Epithelial cell of esophagus (primary cell): ENCODE measurements around the gene CRIM1.

Source experiments
- DNase-seq: peaks from one replicate; pipeline ENCODE4 v3.0.0; 2010; ENCODE audit warnings: low read depth
- H3K4me3 ChIP-seq: 2 replicates; pipeline ENCODE4 v1.5.1; 2011; ENCODE audit warnings: mild to moderate bottlenecking, low read length, control low read depth
- TF ChIP-seq, protein P1 (sequence below): IDR thresholded peaks from 2 replicates; pipeline ENCODE4 v1.5.1; 2011; ENCODE audit warnings: low read depth, mild to moderate bottlenecking, low read length, control low read depth, inconsistent platforms; ENCODE audit not compliant: insufficient read depth; ENCODE audit errors: missing control alignments

CRIM1 gene

DNA sequence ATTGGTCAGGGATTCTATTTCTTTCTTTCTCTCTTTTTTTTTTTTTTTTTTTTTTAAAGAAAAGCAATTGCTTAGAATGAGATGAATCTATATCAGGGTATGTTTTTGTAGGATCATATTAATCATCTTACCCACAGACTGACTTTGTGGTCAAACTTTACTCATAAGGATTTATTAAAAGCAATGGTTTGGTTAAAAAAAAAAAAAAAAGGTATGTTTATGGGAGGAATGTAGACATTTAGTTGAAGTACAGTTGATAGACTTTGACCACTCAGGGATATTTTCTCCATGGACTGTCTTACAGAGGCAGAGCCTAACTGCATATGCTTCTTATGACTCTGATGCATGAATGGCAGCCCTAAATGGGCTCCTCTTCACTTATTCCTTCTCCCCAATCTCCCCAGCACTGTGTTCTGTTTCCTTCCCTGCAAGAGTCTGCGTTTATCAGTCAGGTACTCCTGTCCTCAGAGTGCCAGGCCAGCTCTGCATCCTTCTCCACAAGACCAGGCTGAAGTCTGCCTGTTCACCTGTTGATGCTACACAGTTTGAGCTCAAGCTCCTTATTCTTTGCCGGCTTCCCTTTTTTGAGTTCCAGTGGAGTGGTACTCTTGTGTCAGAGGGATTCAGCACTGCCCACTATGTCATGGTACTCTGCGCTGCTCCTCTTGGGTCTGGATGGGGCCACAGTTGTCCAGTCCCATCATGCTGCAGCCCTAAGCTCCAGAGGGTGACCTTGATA, 24.3 kb downstream of the CRIM1 start:
- TF ChIP-seq, protein P1, sequence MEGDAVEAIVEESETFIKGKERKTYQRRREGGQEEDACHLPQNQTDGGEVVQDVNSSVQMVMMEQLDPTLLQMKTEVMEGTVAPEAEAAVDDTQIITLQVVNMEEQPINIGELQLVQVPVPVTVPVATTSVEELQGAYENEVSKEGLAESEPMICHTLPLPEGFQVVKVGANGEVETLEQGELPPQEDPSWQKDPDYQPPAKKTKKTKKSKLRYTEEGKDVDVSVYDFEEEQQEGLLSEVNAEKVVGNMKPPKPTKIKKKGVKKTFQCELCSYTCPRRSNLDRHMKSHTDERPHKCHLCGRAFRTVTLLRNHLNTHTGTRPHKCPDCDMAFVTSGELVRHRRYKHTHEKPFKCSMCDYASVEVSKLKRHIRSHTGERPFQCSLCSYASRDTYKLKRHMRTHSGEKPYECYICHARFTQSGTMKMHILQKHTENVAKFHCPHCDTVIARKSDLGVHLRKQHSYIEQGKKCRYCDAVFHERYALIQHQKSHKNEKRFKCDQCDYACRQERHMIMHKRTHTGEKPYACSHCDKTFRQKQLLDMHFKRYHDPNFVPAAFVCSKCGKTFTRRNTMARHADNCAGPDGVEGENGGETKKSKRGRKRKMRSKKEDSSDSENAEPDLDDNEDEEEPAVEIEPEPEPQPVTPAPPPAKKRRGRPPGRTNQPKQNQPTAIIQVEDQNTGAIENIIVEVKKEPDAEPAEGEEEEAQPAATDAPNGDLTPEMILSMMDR = no peak
- H3K4me3 ChIP-seq = no peak overlapping the region
- DNase-seq = no peak

DNA sequence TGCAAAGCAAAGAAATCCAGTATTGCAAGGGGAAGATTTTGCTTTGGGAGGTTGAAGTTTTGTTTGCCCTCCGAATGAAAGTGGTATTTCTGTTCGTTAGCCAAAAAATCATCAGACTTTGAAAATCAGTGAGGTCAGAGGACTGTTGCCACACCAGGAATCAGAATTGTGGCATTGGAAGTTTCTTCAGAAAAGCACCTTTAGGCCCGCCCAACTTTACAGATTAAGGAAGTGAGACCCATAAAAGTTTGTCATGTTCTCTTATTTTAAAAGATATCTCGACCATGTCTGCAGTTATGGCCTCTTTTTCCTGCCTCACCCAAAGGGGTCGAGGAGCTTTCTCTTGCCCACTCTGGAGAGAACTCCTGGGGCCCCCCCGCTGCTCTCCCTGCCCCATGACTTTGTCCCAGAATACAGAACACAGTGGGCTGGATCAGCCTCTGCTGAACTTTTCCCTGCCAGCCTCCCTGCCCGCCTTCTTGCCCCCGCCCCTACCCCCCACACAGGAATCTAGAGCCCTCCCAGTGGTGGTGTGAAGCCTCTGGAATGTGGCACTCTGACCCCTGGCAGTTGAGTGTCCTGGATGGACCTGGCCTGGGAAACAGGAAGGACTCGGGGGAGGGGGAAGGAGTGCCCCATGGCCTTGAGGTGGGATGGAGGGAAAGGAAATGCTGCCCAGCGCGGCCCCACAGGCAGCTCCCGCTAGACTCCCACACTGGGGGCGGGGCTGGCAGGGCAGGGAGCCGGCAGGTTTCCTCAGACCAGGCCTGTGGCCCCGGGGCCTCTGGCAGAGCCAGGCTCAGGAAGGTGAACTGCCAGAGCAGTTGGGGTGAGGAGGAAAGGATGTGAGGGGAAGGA, 25.3 kb downstream of the CRIM1 start:
- no peak for DNase-seq
- H3K4me3 ChIP-seq = no peak overlapping the region
- TF ChIP-seq, protein P1 = no peak

DNA sequence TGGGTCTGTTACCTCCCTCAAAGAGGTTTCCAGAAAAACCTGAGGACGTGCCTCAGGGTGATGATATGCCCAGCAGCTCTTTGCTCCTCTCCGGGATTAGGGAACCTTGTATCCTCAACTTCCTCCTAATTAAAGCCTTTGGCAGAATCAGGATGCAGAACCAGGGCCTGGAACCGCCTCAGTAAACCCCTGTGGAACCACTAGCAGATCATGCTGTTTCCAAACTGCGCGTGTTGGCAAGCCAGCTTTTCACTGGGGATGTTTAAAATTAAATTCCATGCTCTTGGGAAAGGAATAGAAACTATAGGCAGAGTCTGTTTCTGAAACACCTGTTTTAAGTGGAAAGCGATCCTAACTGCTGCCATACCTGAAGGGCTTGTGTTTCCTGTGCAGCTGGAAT, 26.4 kb downstream of the CRIM1 start:
- DNase-seq = no peak
- H3K4me3 ChIP-seq = no peak overlapping the region
- TF ChIP-seq, protein P1 = no peak

DNA sequence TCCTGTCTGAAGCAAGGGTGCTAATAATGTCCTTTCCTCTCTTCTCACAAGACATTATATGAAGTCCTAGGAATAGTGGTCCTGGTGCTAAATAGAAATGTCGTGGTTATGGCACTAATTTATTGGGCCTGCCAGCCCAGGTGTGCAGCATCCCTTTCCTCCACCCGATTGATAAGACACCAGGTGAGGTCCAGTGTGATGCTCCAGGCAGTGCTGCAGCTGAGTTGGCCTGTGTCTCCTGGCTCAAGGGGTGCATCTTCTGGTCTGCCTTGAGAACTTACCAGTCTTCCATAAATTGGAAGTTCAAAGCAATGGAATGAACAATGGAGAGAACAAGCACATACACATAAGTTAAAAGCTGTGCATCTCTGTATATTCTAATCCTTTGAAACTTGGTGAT, 26.9 kb downstream of the CRIM1 start:
- TF ChIP-seq, protein P1 = no peak
- DNase-seq = no peak
- H3K4me3 ChIP-seq = no peak overlapping the region

DNA sequence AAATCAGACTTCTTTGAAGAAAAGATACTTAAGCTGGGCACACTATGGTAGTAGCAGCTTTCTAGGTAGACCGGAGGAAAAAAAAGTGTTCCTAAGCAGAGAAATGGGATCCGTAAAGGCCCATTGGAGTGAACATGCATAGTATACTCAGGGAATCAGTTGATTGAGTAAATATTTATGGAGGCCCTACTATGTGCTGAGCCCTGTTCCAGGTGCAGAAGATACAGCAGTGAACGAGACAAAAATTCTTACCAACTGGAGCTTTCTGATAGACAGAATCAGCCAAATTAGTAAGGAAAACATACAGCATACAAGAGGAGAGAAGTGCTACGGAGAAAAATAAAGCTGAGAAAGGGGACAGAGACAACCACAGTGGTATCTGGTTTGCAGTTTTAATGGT, 28.1 kb downstream of the CRIM1 start:
- DNase-seq = no peak
- TF ChIP-seq, protein P1 = no peak
- H3K4me3 ChIP-seq = no peak overlapping the region

GRCh38 chr2:36384454-36384853, 28.9 kb downstream of the CRIM1 start:
- no peak for DNase-seq
- TF ChIP-seq, protein P1 = no peak
- no peak overlapping the region for H3K4me3 ChIP-seq
